GM12891 (cell line): Measurements from ENCODE around the gene DNAJC4.

ENCODE experiments used
- POLR2A ChIP-seq: IDR thresholded peaks from 2 replicates; pipeline ENCODE4 v1.6.1; 2011; ENCODE audit warnings: low read depth, low read length, control low read depth
- POLR2AphosphoS5 ChIP-seq: IDR thresholded peaks from 2 replicates; pipeline ENCODE4 v1.6.1; 2011; ENCODE audit warnings: low read depth, low read length, control low read depth
- SPI1 ChIP-seq: IDR thresholded peaks from 2 replicates; pipeline ENCODE4 v1.6.1; 2011; ENCODE audit warnings: low read depth, low read length, control low read depth

DNA sequence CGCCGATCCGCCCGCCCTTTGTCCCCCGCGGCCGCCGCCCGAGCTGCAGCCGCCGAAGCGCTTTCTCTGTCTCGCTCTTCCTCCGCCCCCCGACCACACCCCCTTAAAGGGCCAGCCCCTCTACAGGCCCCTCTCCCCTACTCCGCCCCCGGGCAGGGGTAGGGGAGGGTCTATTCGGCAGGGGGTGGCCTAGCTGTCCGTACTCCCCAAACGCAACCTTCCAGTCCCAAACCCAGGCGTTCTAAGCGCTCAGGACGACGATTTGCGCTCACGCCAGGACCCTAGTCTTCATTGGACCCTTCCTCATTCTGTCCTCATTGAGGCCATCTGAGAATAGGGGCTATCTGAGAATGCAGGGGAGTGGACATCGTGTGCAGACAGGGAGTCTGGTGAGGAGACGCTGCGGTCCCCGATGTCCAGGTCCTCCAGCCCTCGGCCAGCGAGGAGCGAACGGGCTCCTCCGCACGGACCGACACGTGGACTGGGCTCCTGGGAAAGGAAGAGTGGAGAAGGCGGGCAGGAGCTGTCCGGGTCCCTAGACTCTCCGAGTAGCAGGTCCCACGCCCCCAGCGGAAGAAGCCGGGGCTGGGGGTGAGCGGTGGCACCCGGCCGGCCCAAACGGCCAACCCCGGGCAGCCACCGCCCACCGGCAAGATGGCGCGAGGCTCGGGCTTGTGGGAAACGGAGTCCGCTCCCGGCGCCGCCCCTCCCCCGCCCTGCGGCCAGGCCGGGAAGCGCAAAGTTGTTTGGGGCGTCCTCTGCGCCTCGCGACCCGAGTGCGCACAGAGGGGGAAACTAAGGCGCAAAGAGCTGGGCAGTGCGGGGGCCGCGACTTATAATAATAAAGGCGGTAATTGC, 16.8 kb downstream of the DNAJC4 start, which contains the start of gene PPP1R14B:
- TF ChIP-seq SPI1: no peak
- TF ChIP-seq POLR2AphosphoS5: no peak
- TF ChIP-seq POLR2A: no peak
